Measurements from ENCODE around the gene REXO1. TPM values are rescaled to one million over a fixed set of nuclear protein-coding genes. Genes with fewer than 3 reads are reported as not detected.
A peak's percentile ranks its signal among the peaks of the same experiment; 100 is the strongest.

REXO1 gene
- total and polyA plus RNA-seq, 2 donors (not counting 1 experiment from before 2014, with no cell fraction given): 72.6 to 898 TPM

- H2AFZ ChIP-seq (ENCODE audit: insufficient read depth, low read depth, low read length, poor library complexity, severe bottlenecking): no peak overlapping the region
- ATAC-seq (ENCODE audit: low read depth) (no peak), DNase-seq (peak; percentile 15)
- ChIA-PET POLR2A (interaction anchor here (0.6 to 2.0 kb wide), 3 partner anchors 8 to 49 kb away, joined by 3 to 6 read pairs (median 3); no protein-coding TSS in a partner anchor), CTCF (no interaction called here)
- peaks cover 56% of the 10 kb centered on the region for H3K79me2 ChIP-seq (ENCODE audit: control insufficient read depth, insufficient read depth, low read length)
- H3K9me3 ChIP-seq (ENCODE audit: control extremely low read depth in 1 of 3, control insufficient read depth in 2 of 3, insufficient read depth in 1 of 3, low read length in 2 of 3): no peaks in the 10 kb centered on the region
- Mint-ChIP-seq H3K27me3 (no peaks in the 10 kb centered on the region), H3K9me3 (ENCODE audit: insufficient read depth) (no peaks in the 10 kb centered on the region), H3K4me3 (peak overlapping the region; percentile 99), H3K4me1 (peaks cover 36% of the 10 kb centered on the region), H3K27ac (peak overlapping the region; percentile 96)
- H3K9ac ChIP-seq (ENCODE audit: low read length): peak overlapping the region; percentile 74
- whole genome bisulfite sequencing (ENCODE audit: insufficient coverage): 74% methylated on average over 22 of the region's 25 CpGs
- peaks cover 46% of the 10 kb centered on the region for H4K20me1 ChIP-seq (ENCODE audit: control insufficient read depth, insufficient read depth, low read length, poor library complexity, severe bottlenecking)
- H3K27ac ChIP-seq (ENCODE audit: low read length in 2 of 2): peak overlapping the region; percentile 0 to 24
- H3K27me3 ChIP-seq (replicated peaks in 1 of 4; ENCODE audit: control extremely low read depth in 1 of 4, control insufficient read depth in 3 of 4, insufficient read depth in 4 of 4, low read length in 3 of 4): no peaks in the 10 kb centered on the region
- TF ChIP-seq EZH2 (IDR thresholded peaks at IDR 0.05; ENCODE audit: borderline replicate concordance, insufficient read depth, low read depth, low read length, poor library complexity, severe bottlenecking): no peak
- no peak for TF ChIP-seq CTCF (IDR thresholded peaks at IDR 0.05)
- intact Hi-C loops (cut with micrococcal nuclease): no loop called here
- H3K4me1 ChIP-seq (ENCODE audit: control insufficient read depth in 2 of 2, insufficient read depth in 2 of 2, low read length in 2 of 2): peaks cover 32 to 51% of the 10 kb centered on the region in 2 donors
- peak overlapping the region; percentile 92 for H3K4me2 ChIP-seq (replicated peaks; ENCODE audit: low read depth, low read length, poor library complexity, severe bottlenecking)
- peak overlapping the region in 1 of 5 experiments; percentile 86 for H3K4me3 ChIP-seq (ENCODE audit: control extremely low read depth in 1 of 5, extremely low read depth in 1 of 5, insufficient read depth in 1 of 5, low read depth in 2 of 5, low read length in 4 of 5)
- H3K36me3 ChIP-seq (replicated peaks in 1 of 2; ENCODE audit: control extremely low read depth in 1 of 2, control insufficient read depth in 1 of 2, extremely low read depth in 1 of 2, insufficient read depth in 2 of 2, low read length in 1 of 2): peaks cover 0 to 13% of the 10 kb centered on the region in 2 experiments
These were observed 34.8 kb upstream of the REXO1 start for GRCh38 chr19:1882786-1883692.
